A204.1 (cell line): ENCODE results near the gene NR6A1.

ENCODE experiments used
- FAIRE-seq: peaks from 2 replicates; lab custom pipeline; 2012; peaks lifted over from hg19 to GRCh38; lab: Jason Lieb, UNC

Gene NR6A1

DNA sequence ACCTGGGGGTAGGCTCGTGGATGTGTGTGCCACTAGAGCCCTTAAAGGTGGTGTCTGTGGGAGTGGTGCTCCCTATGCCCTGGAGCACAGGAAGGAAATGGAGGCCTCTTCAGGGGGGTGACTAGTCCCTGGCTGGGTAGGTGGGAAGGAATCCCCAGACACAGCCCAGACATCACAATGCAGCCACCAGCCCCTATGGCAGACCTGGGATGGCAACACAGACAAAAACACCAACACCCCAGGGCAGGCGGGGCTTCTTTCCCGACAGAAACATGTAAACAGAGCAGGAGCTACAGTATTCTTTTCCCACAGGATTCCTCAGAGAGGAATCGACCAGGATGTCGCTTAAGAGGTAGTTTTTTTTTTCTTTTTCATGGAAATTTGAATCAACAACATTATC is 253.5 kb downstream of the NR6A1 start:
- FAIRE-seq, result no peak

DNA sequence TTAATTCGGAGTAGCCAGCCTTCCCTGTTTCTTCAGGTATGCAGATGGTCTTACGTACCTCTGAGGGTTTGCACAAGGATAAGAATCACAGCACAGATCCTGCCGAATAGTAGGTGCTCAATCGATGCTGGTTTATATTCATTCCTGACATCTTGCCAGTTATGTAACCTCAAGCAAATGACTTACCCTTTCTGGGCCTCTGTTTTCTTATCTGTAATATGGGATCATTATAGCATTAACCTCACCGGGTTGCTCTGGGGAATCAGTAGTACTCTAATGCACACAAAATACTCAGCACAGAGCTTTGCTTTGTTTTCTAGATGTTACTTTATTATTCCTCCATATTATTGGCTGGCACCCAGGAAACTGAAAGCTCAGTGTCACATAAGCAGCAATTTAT is 256.2 kb downstream of the NR6A1 start:
- FAIRE-seq, result no peak

DNA sequence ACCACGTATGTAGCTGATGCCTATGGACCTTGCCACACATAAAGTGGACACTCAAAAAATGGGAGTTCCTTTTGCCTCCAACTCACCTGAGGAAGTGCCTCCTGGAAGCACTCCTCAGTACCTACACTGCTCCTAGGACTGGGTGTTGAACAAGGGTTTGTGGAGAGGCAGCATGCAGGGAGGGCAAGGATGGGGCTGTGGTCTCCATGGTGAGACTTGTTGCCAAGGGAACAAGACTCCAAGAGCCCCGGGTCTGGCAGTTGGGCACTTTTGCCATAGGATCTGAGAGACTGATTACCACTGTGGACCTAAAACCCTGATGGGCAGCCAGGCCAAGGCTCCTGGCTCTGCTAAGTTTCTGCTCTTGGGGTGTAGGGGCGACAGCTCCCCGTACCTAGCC is 257.0 kb downstream of the NR6A1 start:
- FAIRE-seq, result no peak

DNA sequence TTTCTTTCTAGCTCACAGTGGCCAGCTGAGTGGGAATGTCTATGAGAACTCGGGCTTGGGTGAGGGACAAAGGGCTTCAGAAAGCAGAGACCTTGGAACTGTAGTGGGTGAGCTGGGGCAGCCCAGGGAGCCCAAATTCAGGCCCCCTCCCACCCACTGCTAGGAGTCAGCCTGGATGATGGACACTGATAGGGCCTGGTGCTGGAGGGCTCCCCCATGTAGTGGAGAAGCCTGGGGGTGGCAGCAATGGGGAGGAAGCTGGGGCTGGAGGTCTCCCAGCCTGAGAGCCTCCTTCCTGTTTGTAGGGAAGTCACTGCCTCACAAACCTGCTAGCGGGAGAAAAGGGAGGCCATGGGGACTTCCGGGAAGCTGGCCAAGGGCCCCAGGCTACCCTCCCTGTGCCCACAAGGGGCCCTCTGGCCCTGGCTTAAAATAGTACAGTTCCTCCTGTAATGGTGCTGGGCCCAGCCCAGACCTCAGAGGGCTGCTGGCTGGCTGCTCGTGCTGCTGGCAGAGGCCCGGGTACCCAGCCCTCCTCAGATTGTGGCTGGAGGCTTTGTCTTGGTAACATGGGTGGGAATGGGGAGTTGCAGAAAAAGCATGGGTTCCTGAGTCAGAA is 257.6 kb downstream of the NR6A1 start:
- no peak for FAIRE-seq

DNA sequence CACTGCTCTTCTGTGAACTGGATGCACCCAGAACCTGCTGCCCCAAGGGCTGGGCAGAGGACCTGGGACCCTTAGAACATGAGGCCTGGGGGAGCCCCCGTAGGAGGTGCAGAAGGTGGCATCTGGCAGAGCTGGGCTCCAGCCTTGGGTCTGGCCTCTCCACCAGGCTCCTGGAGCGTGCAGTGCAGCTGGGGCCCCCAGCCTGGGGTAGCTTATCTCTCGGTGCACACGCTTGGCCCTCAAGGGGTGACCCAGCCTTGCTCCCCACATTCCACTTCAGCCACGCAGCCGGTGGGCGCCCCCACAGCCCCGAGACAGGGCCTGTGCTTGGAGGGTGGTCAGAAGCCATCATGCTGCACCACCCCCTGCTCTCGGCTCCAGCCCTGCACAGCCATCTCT is 258.3 kb downstream of the NR6A1 start:
- FAIRE-seq, result no peak

GRCh38 chr9:124511891-124512805 is 259.0 kb downstream of the NR6A1 start:
- FAIRE-seq, result no peak

GRCh38 chr9:124511426-124511840 is 259.7 kb downstream of the NR6A1 start:
- no peak for FAIRE-seq

DNA sequence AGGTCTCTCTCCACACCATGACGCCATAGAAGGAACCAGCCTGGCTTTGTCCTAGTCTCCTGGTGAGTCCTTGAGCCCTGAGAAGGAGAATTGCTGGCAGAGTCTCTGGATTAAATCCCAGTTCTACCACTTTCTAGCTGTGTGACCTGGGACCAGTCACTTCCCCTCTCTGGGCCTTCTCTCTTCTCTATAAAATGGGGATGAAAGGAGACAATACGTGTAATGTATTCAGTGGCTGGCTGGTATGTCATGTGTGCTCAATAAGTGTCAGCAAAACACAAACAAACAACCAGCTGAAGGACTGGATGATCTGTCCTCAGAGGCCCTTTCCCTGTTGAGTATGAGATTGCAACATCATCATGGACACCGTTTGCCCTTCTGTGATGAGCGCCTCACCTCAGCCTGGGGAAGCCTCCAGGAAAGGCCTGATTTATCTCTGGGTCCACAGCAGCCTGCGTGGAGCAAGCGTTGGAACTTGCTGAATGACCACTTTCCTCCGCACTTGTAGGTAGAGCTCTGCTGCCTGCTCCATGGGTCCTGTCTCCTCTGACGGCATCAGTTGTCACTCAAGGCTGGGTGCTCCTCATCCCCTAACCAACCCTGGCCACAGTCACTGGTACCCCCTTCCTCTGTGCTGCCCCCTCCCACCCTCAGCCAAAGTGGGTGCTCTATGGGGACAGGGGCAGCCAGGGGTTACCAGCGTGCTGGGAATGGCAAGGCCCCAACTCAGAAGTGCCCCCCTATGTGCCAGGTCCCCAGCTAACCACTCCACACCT is 260.3 kb downstream of the NR6A1 start:
- no peak for FAIRE-seq

DNA sequence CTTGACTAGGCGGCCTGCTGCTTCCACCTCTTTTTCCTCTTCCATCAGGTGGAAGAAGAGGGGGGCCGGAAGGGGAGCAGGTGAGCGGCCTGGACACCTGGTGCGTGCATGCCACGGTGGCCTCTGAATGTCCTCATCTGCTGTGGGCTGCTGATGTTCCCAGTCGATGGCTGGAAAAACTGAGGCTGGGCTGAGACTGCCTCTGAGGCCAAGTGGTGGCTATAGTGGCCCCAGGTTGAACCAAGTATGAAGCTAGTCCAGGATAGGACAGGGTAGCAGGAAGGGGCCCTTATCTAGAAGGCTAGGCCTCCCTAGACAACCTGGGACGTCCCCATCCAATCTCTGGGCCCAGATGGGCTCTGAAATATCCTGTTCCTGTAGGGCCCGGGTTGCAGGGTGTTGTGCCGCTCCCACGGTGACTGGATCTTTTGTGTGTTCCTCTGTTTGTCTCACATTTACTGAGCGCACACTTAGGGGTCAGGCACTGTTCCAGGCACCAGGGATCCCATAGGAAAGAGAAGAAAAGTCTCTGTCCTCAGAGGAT is 263.2 kb downstream of the NR6A1 start:
- no peak for FAIRE-seq

- FAIRE-seq, result no peak
These were observed 263.9 kb downstream of the NR6A1 start, which contains the start of gene NR5A1 for GRCh38 chr9:124506931-124507879. Gene NR5A1 (minus strand): TSS chr9:124507399. CDS start chr9:124503395, 4,004 bp downstream.

GRCh38 chr9:124506433-124506832 is 264.7 kb downstream of the NR6A1 start:
- FAIRE-seq, result no peak

GRCh38 chr9:124505901-124506346 is 265.2 kb downstream of the NR6A1 start:
- no peak for FAIRE-seq

GRCh38 chr9:124505006-124505900 is 265.9 kb downstream of the NR6A1 start:
- no peak for FAIRE-seq

- no peak for FAIRE-seq
These were observed 266.5 kb downstream of the NR6A1 start for GRCh38 chr9:124504530-124505005.

DNA sequence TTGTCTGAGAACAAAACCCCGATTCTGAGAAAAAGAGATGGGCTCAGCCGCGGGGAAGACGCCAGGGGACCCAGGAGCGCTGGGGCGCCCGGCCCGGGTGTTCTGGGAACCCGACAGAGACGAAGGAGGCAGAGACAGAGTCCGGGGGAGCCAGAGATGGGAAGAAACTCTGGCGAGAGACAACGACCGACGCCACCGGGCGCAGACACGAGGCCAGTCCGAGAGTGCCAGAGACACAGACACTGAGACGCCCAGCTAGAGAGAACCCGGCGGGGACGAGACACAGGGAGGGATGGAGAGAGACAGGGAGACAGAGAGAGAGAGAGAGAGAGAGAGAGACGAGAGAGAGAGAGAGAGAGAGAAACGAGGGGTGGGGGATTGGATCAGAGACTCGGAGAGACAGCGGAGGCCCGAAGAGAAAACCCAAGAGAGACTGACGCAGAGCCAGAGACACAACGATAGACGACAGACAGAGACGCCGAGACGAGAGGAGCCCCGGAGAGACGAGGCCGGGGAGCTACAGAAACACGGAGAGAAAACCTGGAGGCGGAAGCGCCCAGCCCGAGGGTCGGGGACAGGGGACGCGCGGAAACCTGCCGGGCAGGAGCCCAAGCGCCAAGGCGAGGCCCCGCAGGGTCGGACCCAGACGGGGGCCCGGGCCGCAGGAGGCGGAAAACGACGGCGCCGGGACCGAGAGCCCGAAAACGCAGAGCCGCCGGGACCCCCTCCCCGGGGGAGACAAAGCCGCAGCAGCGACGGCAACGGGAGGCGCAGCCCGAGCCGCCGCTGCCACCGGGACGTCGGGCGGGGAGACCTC is 267.2 kb downstream of the NR6A1 start:
- FAIRE-seq, result no peak

- no peak for FAIRE-seq
These were observed 268.1 kb downstream of the NR6A1 start for GRCh38 chr9:124502711-124503702.

- no peak for FAIRE-seq
These were observed 269.3 kb downstream of the NR6A1 start for GRCh38 chr9:124501771-124502320.
